ENCODE data around the gene IFTAP.

Gene IFTAP

DNA sequence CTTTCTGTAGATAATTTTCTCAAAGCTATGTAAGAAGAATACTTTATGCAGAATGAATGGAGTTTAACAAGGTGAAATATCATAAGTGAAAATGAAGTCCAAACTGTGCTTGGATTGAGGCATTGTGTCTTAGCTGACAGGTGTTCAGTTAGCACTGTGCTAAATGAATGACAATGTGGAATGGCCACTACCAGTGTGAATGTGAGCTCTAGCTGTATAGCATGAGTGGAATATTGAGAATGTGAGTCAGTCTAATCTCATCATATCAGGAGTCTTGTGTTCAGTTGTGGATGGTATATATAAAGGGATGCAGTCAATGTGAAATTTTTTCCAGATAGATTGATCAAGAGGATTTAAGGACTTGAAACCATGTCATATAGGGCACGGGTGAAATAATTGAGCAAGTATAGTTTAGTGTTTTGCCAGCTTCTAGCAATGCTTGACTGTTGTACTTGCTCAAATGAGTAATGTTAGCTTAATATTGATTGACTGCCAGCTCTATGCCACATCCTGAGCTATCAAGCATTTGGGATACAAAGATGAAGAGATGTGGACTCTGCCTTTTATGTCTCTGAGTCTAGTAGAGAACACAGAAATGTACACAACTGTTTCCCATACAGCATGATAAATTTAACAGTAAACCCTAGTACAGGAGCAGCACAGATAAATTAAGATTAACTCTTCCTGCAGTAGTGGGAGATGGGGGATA lies 14.3 kb downstream of the IFTAP start:
- no peak for DNase-seq
- CTCF ChIA-PET, result interaction anchor here (1.1 kb wide), 1 partner anchor 44 kb away, joined by 3 read pairs; no protein-coding TSS in a partner anchor
- H3K9me3 Mint-ChIP-seq, result no peaks in the 10 kb centered on the region
- no peak overlapping the region for H3K4me3 Mint-ChIP-seq
- no peak overlapping the region for H3K27ac Mint-ChIP-seq
- no peaks in the 10 kb centered on the region for H3K4me1 Mint-ChIP-seq
- no peaks in the 10 kb centered on the region for H3K36me3 Mint-ChIP-seq
- no peaks in the 10 kb centered on the region for H3K27me3 Mint-ChIP-seq

DNA sequence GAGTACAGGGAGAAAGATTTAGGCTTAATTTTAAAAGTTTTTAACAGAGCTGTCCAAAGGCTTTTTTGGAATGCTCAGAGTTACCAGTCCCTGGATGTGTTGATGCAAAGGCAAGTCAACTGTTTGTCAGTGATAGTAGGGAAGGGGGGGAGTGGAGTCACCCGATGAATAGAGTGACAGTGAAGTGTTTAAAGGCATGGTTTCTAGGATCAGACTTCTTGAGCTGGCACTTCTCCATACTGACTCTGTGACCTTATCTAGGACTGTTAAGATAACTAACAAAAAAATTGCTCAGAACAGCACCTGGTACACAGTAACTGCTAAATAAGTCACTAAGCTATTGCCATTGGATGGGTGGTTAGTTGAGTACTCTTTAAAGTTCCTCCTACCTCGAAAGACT lies 15.1 kb downstream of the IFTAP start:
- no peaks in the 10 kb centered on the region for H3K36me3 Mint-ChIP-seq
- H3K27ac Mint-ChIP-seq, result no peak overlapping the region
- no peaks in the 10 kb centered on the region for H3K9me3 Mint-ChIP-seq
- DNase-seq, result no peak
- no peaks in the 10 kb centered on the region for H3K27me3 Mint-ChIP-seq
- CTCF ChIA-PET, result no interaction called here
- no peaks in the 10 kb centered on the region for H3K4me1 Mint-ChIP-seq
- H3K4me3 Mint-ChIP-seq, result no peak overlapping the region

DNA sequence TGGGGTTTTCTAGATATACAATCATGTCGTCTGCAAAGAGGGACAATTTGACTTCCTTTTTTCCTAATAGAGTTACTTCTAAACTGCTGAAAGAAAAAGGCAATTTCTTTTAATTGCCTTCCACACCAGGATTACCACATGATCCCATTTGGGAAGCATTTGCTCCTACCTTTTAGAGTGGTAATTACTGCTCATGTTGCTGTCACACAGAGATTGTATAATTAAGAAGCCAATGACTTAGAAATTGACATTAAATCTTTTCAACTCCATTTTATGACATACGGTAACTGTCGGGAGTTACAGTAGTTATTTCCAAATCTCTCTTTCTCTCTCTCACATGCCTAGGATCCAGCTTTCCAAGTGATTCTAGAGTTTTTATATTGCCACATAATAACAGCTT lies 21.5 kb downstream of the IFTAP start:
- Mint-ChIP-seq H3K27ac (no peak overlapping the region), H3K9me3 (no peaks in the 10 kb centered on the region), H3K27me3 (peaks cover 8% of the 10 kb centered on the region), H3K4me3 (no peak overlapping the region), H3K36me3 (no peaks in the 10 kb centered on the region), H3K4me1 (no peaks in the 10 kb centered on the region)
- CTCF ChIA-PET, result no interaction called here
- DNase-seq, result no peak

DNA sequence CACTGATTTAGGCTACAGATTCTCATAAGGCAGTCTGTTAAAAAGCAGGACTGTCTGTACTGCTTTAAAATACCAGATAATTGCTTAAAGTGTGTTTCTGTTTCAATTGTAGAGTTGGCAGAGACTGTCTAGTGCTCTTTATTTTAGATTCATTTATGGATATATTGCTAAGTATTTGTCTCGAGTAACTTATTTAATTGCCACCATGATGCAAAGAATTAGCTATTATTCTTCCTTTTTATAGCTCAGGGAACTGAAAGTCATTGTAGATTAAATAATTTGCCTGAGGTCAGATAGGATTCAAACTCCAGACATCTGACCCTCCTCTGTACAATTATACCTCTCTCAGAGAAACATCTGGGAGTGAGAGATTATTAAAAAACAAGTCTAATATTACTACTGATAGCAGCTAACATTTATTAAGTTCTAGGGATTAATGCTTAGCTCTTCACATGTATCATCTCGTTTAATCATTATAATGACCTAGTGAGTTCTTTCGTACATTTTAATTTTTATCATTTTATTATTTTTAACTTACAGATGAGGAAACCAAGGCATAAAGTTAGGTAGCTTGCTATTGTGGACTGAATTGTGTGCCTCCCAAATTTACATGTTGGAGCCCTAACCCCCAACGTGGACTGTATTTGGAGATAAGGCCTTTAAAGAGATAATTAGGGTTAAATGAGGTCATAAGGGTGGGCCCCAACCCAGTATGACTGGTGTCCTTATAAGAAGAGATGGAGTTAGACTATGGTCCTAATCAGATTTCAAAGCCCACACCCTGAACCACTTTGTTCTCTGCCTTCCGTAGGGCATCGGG lies 23.5 kb downstream of the IFTAP start:
- CTCF ChIA-PET, result interaction anchor here (0.8 to 1.0 kb wide), 2 partner anchors 12 to 53 kb away, joined by 3 read pairs; no protein-coding TSS in a partner anchor
- DNase-seq, result no peak
- Mint-ChIP-seq H3K4me3 (no peak overlapping the region), H3K36me3 (no peaks in the 10 kb centered on the region), H3K9me3 (no peaks in the 10 kb centered on the region), H3K27ac (no peak overlapping the region), H3K4me1 (no peaks in the 10 kb centered on the region), H3K27me3 (peaks cover 8% of the 10 kb centered on the region)

DNA sequence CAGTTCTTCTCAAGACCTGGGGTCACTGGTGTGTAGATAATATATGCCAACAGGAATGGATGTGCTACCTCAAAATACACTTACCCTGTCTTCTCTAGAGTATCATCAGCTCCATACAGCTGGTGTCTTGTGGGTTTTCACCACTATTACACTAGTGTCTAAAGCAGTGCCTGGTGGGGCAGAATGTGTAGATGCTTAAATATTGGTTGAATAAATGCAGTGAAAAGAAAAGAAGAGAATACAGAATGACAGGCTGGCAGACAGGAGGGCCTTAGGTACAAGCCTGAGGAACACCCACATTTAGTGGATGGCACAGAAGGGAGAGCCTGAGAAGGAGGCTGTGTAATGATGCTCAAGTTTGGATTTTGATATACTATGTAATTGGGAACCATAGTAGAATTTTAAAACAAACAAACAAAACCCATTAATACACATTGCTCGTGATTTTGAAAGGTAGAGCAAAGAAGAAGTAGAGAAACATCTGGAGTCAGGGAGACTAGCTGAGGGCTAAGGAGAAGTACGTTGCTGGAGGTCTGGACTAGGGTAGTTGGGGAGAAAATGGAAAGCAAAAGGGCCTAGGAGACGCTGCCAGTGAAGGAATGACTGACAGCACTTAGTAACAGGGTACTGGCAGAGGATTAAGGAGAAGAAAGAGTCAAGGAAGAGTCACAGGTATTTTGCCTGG lies 24.2 kb downstream of the IFTAP start:
- CTCF ChIA-PET, result interaction anchor here (0.7 to 1.0 kb wide), 3 partner anchors 10 to 277 kb away, joined by 3 read pairs; no protein-coding TSS in a partner anchor
- no peaks in the 10 kb centered on the region for H3K36me3 Mint-ChIP-seq
- no peak overlapping the region for H3K4me3 Mint-ChIP-seq
- H3K27me3 Mint-ChIP-seq, result peaks cover 8% of the 10 kb centered on the region
- no peak for DNase-seq
- H3K4me1 Mint-ChIP-seq, result no peaks in the 10 kb centered on the region
- no peaks in the 10 kb centered on the region for H3K9me3 Mint-ChIP-seq
- H3K27ac Mint-ChIP-seq, result no peak overlapping the region

DNA sequence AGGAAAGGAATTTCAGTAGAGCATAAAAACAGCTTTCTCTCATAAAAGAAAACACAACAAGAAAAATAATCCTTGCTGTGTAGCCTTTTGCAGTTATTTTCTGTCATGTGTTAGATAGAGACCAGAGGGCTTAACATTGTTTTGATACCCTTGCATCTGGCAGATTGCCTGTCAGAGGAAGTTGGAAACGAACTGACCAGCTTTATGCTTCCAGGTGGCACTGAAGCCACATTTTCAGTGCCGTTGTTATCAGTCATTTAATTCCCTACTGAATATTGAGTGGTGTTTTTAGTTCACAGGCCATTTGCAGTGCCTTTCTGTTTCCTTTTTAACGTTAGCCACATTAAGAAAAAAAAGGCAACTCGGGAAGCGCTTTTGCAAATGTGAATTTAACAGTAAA lies 25.2 kb downstream of the IFTAP start:
- no peak overlapping the region for H3K27ac Mint-ChIP-seq
- H3K36me3 Mint-ChIP-seq, result no peaks in the 10 kb centered on the region
- no peak overlapping the region for H3K4me3 Mint-ChIP-seq
- H3K27me3 Mint-ChIP-seq, result peaks cover 8% of the 10 kb centered on the region
- H3K4me1 Mint-ChIP-seq, result no peaks in the 10 kb centered on the region
- DNase-seq, result no peak
- CTCF ChIA-PET, result interaction anchor here (0.7 to 0.8 kb wide), 2 partner anchors 9 to 278 kb away, joined by 3 read pairs; no protein-coding TSS in a partner anchor
- no peaks in the 10 kb centered on the region for H3K9me3 Mint-ChIP-seq

DNA sequence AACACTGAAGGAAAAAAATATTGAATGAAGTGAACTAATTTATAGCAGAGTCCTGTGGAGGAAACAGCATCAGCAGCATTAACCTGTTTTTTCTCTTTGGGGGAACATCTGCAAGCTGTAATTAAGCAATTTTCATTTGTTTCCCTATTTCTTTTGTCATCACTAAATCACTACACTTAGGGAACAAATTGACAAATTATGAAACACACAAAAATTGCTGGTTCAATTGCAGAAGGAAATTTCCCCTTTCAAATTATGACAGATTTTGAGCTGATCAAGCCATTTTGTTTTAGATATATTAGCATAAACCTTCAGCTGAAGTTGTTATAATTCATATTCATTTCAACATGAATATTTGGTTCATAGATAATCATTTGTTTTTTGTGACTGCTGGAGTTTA lies 25.9 kb downstream of the IFTAP start:
- Mint-ChIP-seq H3K9me3 (no peaks in the 10 kb centered on the region), H3K4me3 (no peak overlapping the region), H3K27ac (no peak overlapping the region), H3K4me1 (no peaks in the 10 kb centered on the region), H3K36me3 (no peaks in the 10 kb centered on the region), H3K27me3 (peaks cover 8% of the 10 kb centered on the region)
- no peak for DNase-seq
- CTCF ChIA-PET, result interaction anchor here (1.4 kb wide), 1 partner anchor 127 kb away, joined by 3 read pairs; no protein-coding TSS in a partner anchor

DNA sequence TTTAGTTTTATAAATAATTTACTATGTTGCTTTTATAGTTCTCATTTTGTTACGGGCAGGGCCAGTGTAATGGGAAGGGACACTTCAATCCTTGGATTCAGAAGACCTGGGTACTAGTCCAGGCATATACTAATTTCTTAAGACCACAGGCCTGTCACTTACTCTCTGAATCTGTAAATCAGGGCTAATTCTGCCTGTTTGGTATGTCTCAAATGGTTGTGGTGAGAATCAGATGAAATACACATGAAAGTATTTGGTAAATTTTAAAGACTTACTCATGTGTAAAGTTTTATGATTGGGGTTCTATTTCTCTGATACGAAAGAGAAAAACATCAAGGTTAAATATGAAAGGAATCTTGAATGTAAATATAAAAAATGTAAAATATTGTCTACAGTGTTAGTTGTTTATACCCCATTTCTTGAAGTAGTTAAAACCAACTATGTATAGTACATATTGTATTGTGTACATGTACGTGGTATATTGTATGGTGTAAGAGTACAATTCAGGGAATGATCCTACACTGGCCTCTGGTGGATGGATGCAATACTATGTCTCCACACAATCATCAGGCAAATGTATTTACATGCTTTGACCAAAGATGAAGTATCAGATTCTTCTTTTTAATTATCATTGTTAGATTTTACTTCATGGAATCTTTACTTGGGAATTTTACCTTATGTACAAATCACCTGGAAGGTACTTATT lies 28.3 kb downstream of the IFTAP start:
- CTCF ChIA-PET, result interaction anchor here (1.1 kb wide), 1 partner anchor 58 kb away, joined by 4 read pairs; no protein-coding TSS in a partner anchor
- DNase-seq, result no peak
- H3K27me3 Mint-ChIP-seq, result peaks cover 8% of the 10 kb centered on the region
- H3K4me3 Mint-ChIP-seq, result no peak overlapping the region
- no peaks in the 10 kb centered on the region for H3K9me3 Mint-ChIP-seq
- H3K27ac Mint-ChIP-seq, result no peak overlapping the region
- H3K4me1 Mint-ChIP-seq, result no peaks in the 10 kb centered on the region
- H3K36me3 Mint-ChIP-seq, result no peaks in the 10 kb centered on the region

DNA sequence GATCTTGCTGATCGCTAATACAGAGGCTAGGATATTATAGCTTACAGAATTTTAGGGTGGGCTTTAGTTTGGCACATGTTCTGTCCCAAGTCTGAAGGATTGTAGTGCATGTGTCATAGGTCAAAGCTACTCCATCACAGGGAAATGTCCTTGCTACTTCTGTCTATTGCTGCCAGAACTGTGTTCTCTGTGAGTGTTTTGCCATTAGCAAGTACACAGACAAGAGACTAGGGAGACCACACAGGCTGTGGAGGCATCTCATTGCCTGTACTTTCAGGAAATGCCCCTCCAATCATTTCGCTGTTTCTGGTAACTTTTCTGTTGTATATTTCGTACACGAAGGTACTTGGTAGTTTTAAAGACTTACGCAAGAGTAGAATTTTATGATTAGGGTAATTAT lies 29.2 kb downstream of the IFTAP start:
- no peaks in the 10 kb centered on the region for H3K36me3 Mint-ChIP-seq
- H3K4me1 Mint-ChIP-seq, result no peaks in the 10 kb centered on the region
- CTCF ChIA-PET, result interaction anchor here (1.1 kb wide), 1 partner anchor 59 kb away, joined by 4 read pairs; no protein-coding TSS in a partner anchor
- no peaks in the 10 kb centered on the region for H3K9me3 Mint-ChIP-seq
- no peak overlapping the region for H3K27ac Mint-ChIP-seq
- no peak for DNase-seq
- peaks cover 4% of the 10 kb centered on the region for H3K27me3 Mint-ChIP-seq
- H3K4me3 Mint-ChIP-seq, result no peak overlapping the region

DNA sequence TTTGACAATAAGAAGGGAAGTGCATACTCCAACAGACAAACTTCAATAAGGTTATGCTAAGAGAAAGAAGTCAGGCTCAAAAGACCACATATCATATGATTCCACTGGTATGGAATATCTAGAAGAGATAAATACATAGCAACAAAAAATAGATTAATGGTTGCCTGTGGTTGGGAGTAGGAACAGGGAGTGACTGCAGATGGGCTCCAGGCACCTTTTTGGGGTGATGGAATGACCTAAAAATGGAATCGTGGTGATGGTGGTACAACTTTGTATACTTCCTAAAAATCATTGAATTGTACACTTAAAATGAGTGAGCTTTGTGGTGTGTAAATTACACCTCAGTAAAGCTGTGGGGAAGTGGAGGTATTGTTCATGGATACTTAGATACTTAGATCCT lies 32.7 kb downstream of the IFTAP start:
- no peak overlapping the region for H3K4me3 Mint-ChIP-seq
- no peaks in the 10 kb centered on the region for H3K27me3 Mint-ChIP-seq
- no peaks in the 10 kb centered on the region for H3K36me3 Mint-ChIP-seq
- no peaks in the 10 kb centered on the region for H3K4me1 Mint-ChIP-seq
- H3K9me3 Mint-ChIP-seq, result no peaks in the 10 kb centered on the region
- CTCF ChIA-PET, result interaction anchor here (0.9 to 1.1 kb wide), 2 partner anchors 47 to 62 kb away, joined by 3 read pairs; no protein-coding TSS in a partner anchor
- DNase-seq, result no peak
- H3K27ac Mint-ChIP-seq, result no peak overlapping the region

DNA sequence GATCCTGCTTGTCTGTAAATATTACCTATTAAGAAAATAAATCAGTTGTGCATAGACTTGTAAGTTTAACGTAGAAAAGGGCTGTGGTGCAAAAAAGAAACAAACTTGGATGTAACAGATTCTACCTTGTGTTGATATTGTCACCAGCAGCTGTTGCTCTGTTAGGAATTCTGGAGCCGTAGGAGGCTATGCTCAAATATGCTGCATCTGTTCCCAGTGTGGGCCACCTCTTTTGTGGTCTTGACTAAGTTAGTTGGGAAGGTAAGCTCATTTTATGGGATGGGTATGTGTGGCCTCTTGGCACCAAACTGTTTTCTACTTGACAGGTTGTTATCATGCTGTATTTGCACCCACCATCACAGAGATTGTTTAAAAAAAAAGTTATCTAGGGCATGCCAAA lies 33.2 kb downstream of the IFTAP start:
- Mint-ChIP-seq H3K27me3 (no peaks in the 10 kb centered on the region), H3K27ac (no peak overlapping the region), H3K4me1 (no peaks in the 10 kb centered on the region), H3K4me3 (no peak overlapping the region), H3K9me3 (no peaks in the 10 kb centered on the region), H3K36me3 (no peaks in the 10 kb centered on the region)
- CTCF ChIA-PET, result interaction anchor here (0.9 to 1.1 kb wide), 2 partner anchors 47 to 62 kb away, joined by 3 read pairs; no protein-coding TSS in a partner anchor
- DNase-seq, result no peak

DNA sequence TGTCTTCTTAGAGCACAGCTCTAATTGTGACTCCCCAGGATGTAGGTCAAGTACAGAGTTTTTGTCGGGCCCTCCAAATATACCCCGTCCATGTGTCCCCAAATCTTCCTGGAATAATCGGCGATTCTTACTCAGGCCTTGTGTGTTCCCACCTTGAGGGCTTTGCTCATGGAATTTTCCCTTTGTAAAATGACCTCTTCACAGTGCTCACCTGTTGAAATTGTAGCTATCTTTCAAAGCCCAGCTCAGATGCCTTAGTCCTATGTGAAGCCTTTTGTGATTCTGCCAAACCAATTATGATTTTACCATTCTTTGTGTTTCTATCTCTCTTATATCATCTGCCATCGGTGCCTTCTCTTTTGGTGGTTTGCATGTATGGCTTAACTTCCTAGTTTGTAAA lies 33.8 kb downstream of the IFTAP start:
- Mint-ChIP-seq H3K4me3 (no peak overlapping the region), H3K9me3 (no peaks in the 10 kb centered on the region), H3K27me3 (no peaks in the 10 kb centered on the region), H3K4me1 (no peaks in the 10 kb centered on the region), H3K27ac (no peak overlapping the region), H3K36me3 (no peaks in the 10 kb centered on the region)
- DNase-seq, result no peak
- CTCF ChIA-PET, result interaction anchor here (1.0 to 1.1 kb wide), 2 partner anchors 9 to 46 kb away, joined by 3 read pairs; no protein-coding TSS in a partner anchor

DNA sequence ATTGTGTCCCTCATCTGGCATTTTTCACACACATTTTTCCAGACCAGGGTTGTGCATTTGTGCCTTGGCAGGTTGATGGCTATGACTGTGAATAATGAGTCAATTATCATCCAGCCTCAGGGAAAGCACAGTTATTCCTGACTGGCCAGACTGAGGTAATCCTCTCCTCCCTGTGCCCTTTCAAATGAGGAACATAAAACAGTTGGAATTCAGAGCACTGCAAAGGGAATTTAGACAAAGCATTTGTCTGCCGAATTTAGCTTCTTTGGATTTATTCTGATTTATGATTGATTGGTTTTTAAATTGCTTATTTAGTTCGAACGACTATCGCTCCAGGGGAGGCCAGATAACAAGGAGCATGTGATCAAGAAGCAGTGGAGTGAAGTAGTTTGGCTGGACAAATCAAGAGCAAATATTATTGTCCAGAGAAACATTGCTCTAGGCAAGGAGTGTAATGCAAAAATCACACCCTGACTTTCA lies 34.5 kb downstream of the IFTAP start:
- no peak overlapping the region for H3K27ac Mint-ChIP-seq
- H3K27me3 Mint-ChIP-seq, result no peaks in the 10 kb centered on the region
- no peak overlapping the region for H3K4me3 Mint-ChIP-seq
- DNase-seq, result no peak
- H3K9me3 Mint-ChIP-seq, result no peaks in the 10 kb centered on the region
- no peaks in the 10 kb centered on the region for H3K4me1 Mint-ChIP-seq
- CTCF ChIA-PET, result interaction anchor here (1.0 kb wide), 1 partner anchor 10 kb away, joined by 3 read pairs; no protein-coding TSS in a partner anchor
- H3K36me3 Mint-ChIP-seq, result no peaks in the 10 kb centered on the region

All from activated naive CD4-positive, alpha-beta T cell treated with anti-CD3 and anti-CD28 coated beads, Interleukin-2, amount 10 ng/mL, durations not matched to agents 7 days and 5 days (primary cell).